ENCODE measurements around the gene LDLRAP1. TPM values are rescaled to one million over a fixed set of nuclear protein-coding genes. Genes with fewer than 3 reads are reported as not detected.

Gene LDLRAP1
- total and polyA plus RNA-seq, 2 donors (not counting 1 experiment from before 2014, with no cell fraction given), result 7.3 to 21.0 TPM

GRCh38 chr1:25513666-25514065, 29.7 kb upstream of the LDLRAP1 start:
- H3K9ac ChIP-seq (ENCODE audit: insufficient read depth, low read length), result no peak overlapping the region
- H3K36me3 ChIP-seq (ENCODE audit: control insufficient read depth, insufficient read depth, low read length), result no peaks in the 10 kb centered on the region
- no peak overlapping the region for H3K4me3 ChIP-seq (replicated peaks in 1 of 4; ENCODE audit: control extremely low read depth in 1 of 4, insufficient read depth in 1 of 4, low read depth in 3 of 4, low read length in 4 of 4)
- no peaks in the 10 kb centered on the region for H4K20me1 ChIP-seq (ENCODE audit: control insufficient read depth, extremely low read depth, insufficient read depth, low read length)
- H3K27me3 ChIP-seq (ENCODE audit: control insufficient read depth, insufficient read depth, low read length), result no peaks in the 10 kb centered on the region
- no peak overlapping the region for H2AFZ ChIP-seq (ENCODE audit: low read length)
- H3K9me3 ChIP-seq (ENCODE audit: control insufficient read depth, insufficient read depth, low read depth, low read length), result no peaks in the 10 kb centered on the region
- DNase-seq (ENCODE audit: low read depth in 2 of 2), result no peak
- no peaks in the 10 kb centered on the region for H3K4me1 ChIP-seq (ENCODE audit: control insufficient read depth, extremely low read depth, insufficient read depth, low read length)
- TF ChIP-seq EZH2 (IDR thresholded peaks at IDR 0.05; ENCODE audit: low read length, missing control alignments) (no peak), CTCF (conservative IDR thresholded peaks at IDR 0.05 in 1 of 2, IDR thresholded peaks at IDR 0.05 in 1 of 2; ENCODE audit: low read depth in 1 of 2, low read length in 2 of 2) (no peak)
- no peak overlapping the region for H3K4me2 ChIP-seq (ENCODE audit: extremely low read depth, insufficient read depth, low read length)
- no peak overlapping the region for H3K27ac ChIP-seq (ENCODE audit: insufficient read depth, low read length)
- no peaks in the 10 kb centered on the region for H3K79me2 ChIP-seq (ENCODE audit: control insufficient read depth, insufficient read depth, low read length)

- Histone ChIP-seq H3K79me2 (ENCODE audit: control insufficient read depth, insufficient read depth, low read length) (no peaks in the 10 kb centered on the region), H4K20me1 (ENCODE audit: control insufficient read depth, extremely low read depth, insufficient read depth, low read length) (no peaks in the 10 kb centered on the region), H3K9me3 (ENCODE audit: control insufficient read depth, insufficient read depth, low read depth, low read length) (no peaks in the 10 kb centered on the region), H3K36me3 (ENCODE audit: control insufficient read depth, insufficient read depth, low read length) (no peaks in the 10 kb centered on the region), H3K9ac (ENCODE audit: insufficient read depth, low read length) (no peak overlapping the region), H2AFZ (ENCODE audit: low read length) (no peak overlapping the region), H3K27ac (ENCODE audit: insufficient read depth, low read length) (no peak overlapping the region), H3K4me3 (replicated peaks in 1 of 4; ENCODE audit: control extremely low read depth in 1 of 4, insufficient read depth in 1 of 4, low read depth in 3 of 4, low read length in 4 of 4) (no peak overlapping the region), H3K4me1 (ENCODE audit: control insufficient read depth, extremely low read depth, insufficient read depth, low read length) (no peaks in the 10 kb centered on the region), H3K4me2 (ENCODE audit: extremely low read depth, insufficient read depth, low read length) (no peak overlapping the region), H3K27me3 (ENCODE audit: control insufficient read depth, insufficient read depth, low read length) (no peaks in the 10 kb centered on the region)
- no peak for TF ChIP-seq CTCF (conservative IDR thresholded peaks at IDR 0.05 in 1 of 2, IDR thresholded peaks at IDR 0.05 in 1 of 2; ENCODE audit: low read depth in 1 of 2, low read length in 2 of 2)
- TF ChIP-seq EZH2 (IDR thresholded peaks at IDR 0.05; ENCODE audit: low read length, missing control alignments), result no peak
- DNase-seq (ENCODE audit: low read depth in 2 of 2), result no peak
Observed at GRCh38 chr1:25515033-25515432, 28.4 kb upstream of the LDLRAP1 start.

- DNase-seq (ENCODE audit: low read depth in 2 of 2), result no peak
Observed at GRCh38 chr1:25516686-25517085, 26.7 kb upstream of the LDLRAP1 start.

More at GRCh38 chr1:25516686-25517085, 26.7 kb upstream of the LDLRAP1 start:
- no peaks in the 10 kb centered on the region for H3K79me2 ChIP-seq (ENCODE audit: control insufficient read depth, insufficient read depth, low read length)
- no peak overlapping the region for H3K9ac ChIP-seq (ENCODE audit: insufficient read depth, low read length)
- no peak overlapping the region for H2AFZ ChIP-seq (ENCODE audit: low read length)
- H3K4me2 ChIP-seq (ENCODE audit: extremely low read depth, insufficient read depth, low read length), result no peak overlapping the region
- H3K27ac ChIP-seq (ENCODE audit: insufficient read depth, low read length), result no peak overlapping the region
- H3K9me3 ChIP-seq (ENCODE audit: control insufficient read depth, insufficient read depth, low read depth, low read length), result no peaks in the 10 kb centered on the region
- TF ChIP-seq CTCF (conservative IDR thresholded peaks at IDR 0.05 in 1 of 2, IDR thresholded peaks at IDR 0.05 in 1 of 2; ENCODE audit: low read depth in 1 of 2, low read length in 2 of 2), result no peak
- TF ChIP-seq EZH2 (IDR thresholded peaks at IDR 0.05; ENCODE audit: low read length, missing control alignments), result no peak
- H3K27me3 ChIP-seq (ENCODE audit: control insufficient read depth, insufficient read depth, low read length), result no peaks in the 10 kb centered on the region
- no peaks in the 10 kb centered on the region for H3K4me1 ChIP-seq (ENCODE audit: control insufficient read depth, extremely low read depth, insufficient read depth, low read length)
- H4K20me1 ChIP-seq (ENCODE audit: control insufficient read depth, extremely low read depth, insufficient read depth, low read length), result no peaks in the 10 kb centered on the region
- H3K4me3 ChIP-seq (replicated peaks in 1 of 4; ENCODE audit: control extremely low read depth in 1 of 4, insufficient read depth in 1 of 4, low read depth in 3 of 4, low read length in 4 of 4), result no peak overlapping the region
- no peaks in the 10 kb centered on the region for H3K36me3 ChIP-seq (ENCODE audit: control insufficient read depth, insufficient read depth, low read length)

All from fibroblast of lung (primary cell).